ENCODE measurements around the gene RASL10A.

RASL10A gene

DNA sequence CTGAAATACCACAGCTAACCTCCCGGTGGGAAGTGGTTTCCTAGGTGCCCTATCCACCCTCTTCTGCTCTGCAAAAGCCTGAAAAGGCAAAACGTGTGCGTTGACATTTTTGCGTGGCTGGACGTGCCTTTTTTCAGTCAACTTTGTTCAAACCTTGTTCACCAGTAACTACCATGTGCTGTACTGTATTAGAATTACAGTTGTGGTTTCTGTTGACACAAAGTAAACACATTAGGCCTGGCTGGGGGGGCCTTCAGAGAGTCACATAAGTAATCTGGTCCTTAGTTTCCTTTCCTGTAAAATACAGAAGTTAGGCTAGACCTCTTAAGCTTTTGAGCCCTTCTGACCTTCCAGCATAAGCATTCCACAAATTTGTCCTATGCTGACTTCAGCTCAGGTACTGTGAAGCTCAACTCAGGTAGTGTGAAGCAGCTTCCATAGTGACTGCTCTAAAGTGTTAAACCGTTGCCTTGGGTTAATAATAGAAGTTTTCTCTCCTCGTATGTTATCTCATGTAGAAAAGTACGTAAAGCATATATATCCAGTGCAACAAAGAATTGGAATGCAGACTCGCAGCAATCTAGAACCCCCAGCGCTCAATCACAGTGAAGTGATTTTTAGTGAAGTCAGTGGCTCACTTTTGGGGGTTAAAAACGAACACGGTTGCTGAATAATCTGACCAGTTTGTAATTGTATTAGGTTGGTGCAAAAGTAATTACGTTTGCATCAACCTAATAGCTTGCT, 45.6 kb downstream of the RASL10A start:
- no peak for DNase-seq (ENCODE audit: low read depth in 3 of 3)

DNA sequence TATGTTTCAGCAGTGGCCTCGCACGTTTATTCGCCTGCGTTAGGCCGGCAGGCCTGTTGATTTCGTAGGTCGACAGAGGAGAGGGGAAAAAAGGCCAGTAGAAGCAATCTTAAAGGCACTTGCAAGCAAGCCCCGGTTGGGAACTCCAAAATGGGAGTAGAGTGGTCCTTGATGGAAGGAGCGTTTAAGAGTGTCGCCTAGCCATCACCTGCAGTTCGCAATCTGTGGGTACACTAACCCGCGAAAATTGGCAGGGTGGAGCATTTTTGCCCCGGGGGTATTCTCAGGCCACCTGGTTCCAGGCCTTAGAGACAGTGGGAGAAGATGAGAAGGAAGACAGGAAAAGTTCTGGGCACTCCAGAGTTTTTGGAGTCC, 46.3 kb downstream of the RASL10A start:
- DNase-seq (ENCODE audit: low read depth in 3 of 3) = no peak

DNA sequence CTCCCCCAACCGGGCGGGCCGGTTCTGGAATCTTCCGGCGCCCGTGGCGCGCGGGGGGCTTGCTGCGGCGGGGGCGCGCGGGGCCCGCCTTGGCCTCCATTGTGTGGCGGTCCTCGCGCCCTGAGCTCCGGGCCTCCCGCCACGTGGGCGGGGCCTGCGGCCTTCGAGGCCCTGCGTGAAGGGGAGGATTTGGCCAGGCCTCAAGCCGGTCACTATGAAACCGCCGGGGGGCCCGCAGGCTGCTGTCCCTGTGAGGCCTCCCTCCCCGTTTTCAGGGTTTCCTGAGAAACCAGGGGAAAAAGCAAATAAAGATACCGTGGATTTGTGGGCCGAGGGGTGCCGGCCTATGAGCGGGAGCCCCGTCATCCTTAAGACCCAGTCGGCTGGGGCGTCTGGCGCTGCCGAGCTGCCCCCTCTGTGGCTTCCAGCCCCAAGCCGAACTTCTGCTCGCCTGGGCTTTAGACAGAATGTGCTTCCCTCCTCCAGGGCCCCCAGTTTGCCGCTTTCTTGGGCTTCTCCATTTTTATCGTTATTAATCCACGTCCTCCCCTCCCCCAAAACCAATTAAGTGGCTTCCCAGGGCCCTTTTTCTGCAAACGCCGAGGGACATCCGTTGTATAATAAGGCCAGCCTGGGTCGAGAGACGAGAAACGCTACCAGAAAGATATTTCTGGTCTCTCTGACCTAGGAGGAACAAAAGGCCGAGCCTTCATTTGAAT, 46.8 kb downstream of the RASL10A start:
- no peak for DNase-seq (ENCODE audit: low read depth in 3 of 3)

DNA sequence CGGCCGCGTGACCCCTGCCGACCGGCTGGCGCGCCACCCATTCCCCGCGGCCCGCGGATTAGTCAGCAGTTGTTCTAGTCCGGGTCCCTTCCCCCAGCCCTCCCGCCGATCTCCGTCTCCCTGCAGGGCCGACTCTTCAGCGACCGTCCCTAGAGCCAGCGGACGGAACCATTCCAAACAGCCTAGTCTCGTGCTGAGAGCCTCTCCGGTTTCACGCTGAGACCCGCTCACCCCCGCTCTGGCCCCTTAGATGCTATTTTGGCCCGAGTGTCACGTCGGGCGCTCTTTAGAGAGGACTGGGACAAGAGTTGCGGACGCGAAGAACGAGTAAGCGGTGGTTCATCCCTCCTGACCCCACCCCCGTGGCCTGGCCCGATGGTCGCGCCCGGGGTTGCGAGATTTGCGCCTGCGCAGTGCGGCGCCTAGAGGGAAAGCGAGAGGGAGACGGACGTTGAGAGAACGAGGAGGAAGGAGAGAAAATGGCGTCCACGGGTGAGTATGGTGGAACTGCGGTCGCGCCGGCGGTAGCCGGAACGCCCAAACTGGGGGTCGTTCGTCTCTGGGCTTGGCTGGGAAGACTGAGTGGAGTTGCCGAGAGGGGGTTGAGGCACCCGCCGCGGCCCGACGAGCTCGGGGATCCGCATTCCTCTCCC, 47.5 kb downstream of the RASL10A start, which contains the start of the genes EWSR1 and RHBDD3:
TSS of gene EWSR1 (plus strand) at position 411 of the 653 bp plus-strand sequence. CDS start at position 480, 69 bp downstream.
TSS of gene RHBDD3 (minus strand) at position 124 of the 653 bp plus-strand sequence. CDS start 2,355 bp downstream, outside the sequence.
- DNase-seq (ENCODE audit: low read depth in 3 of 3) = peak; percentile 91 to 97 (median 95)

DNA sequence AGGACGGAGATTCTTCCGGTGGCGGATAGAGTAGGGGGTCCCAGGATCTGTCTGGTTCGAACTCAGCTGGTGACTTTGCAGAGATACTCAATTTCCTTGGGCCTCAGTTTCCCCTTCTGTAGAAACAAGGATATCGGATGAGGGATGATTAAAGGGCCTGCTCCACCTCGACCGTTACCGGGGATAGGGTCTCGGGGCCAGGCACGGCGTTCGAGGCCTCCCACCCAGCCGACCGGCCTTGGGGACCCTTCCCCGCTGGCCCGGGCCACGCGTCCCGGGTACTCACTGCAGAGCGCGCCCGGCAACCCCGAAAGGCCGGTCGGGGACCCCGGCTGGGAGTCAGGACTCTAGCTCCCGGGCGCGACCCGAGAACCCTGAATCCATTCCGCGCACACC, 48.0 kb downstream of the RASL10A start:
- no peak for DNase-seq (ENCODE audit: low read depth in 3 of 3)

DNA sequence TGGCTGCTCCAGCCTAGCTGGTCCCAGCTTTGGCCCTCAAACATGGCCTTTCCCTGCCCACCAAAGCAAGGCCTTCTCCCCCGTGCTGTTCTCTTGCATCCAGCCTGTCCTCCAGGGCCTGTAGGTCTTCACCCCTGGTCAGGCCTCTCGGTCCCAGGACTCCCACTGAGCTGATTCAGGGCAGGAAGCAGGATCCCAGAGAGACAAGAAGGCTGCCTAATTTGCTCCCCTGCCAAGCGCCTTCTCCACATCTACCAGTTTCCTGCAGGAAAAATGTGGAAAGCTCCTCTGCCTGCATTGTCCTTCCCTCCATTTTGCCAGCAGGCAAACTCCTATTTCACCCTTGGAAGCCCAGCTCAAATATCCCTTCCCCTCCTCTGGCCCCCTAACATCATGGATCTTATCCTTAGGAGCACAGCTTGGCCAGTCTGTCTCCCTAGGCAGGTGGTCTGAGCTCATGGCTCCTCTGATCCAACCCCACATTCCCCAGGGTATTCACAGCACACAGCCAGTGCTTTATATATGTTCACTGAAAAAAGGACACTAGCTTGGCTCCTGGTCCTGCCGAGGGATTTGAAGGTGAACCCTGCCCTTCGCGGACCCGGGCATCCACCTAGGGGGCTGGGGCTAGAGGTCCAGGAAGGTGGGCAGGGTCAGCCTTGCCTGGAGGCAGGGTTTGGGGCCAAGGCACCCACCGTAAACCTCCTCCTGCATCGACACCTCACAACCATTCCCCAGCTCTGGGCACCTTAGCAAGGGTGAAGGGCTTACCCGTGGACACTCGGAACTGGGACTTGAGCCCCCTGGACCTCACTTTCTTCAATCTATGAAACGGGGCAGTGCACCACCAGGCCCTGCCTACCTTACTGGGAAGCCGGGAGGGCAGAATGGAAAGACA, 48.7 kb downstream of the RASL10A start:
- DNase-seq (ENCODE audit: low read depth in 3 of 3) = no peak

DNA sequence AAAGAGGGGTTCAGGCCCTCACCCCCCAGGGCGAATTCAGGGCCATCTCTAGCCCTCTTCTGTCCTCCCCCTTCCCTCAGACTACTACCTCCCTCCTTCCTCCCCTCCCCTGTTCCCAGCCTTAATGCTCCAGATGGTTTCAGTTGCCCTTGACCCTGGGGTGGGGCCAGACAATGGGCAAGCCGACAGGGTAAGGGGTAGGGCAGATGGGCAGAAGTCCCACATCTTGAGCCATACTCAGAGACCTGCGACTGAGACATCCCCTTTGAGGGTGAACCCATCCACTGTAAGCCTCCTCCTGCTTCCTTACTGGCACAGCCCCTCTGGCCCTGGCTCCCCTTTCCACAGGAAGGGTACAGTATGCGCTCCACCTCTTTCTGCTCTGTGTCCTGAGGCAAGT, 49.6 kb downstream of the RASL10A start:
- DNase-seq (ENCODE audit: low read depth in 3 of 3) = no peak

DNA sequence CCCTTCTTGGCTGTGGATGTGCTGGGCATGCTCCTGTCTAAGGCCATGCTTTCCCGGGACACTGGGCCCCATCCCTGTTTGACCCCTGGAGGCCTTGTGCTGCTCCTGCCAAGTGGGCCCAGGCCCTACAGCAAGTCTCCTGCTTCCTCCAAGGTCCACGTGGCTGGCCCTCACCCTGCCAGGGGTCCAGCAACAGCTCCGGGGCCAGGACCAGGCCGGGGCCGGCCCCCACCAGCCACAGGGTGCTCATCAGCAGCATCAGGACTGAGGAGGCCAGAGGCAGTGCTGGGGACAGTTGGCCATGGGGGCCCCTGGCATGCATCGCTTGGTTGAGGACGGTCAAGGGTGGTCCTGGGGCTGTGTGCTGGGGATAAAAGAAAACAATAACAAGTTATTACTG, 50.2 kb downstream of the RASL10A start:
- no peak for DNase-seq (ENCODE audit: low read depth in 3 of 3)

DNA sequence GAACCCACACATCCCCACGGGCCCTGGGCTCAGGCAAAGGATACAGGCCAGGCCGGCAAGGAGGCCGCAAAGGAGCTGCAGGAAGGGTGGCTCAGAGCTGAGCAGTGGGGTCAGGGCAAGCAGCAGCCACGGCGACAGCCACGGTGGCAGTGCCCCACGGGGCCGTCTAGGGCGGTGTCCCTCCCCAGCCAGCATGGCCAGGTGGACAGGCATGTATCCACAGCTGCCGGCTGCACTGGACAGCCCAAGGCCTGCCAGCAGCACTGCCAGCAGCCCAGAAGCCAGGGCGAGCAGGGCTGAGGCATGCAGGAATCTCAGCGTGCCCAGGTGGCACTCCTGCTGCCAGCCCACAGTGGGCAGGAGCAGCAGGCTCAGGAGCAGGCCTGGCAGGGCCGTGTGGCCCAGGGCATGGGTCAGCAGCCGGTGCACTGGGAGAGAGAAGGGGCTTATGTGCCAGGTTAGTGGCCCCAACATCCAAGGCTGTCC, 51.7 kb downstream of the RASL10A start:
- no peak for DNase-seq (ENCODE audit: low read depth in 3 of 3)

Data from stimulated activated CD4-positive, alpha-beta T cell treated with anti-CD3 and anti-CD28 coated beads, TNF-alpha, amount 100 ng/mL, for 4 hours (primary cell).